OCI-LY3 (cell line): Measurements from ENCODE around the gene ZNF460.

Experiments
- H2AFZ ChIP-seq: fragments of 200-600, 300-600 bp; shearing (Covaris generic); 2 replicates; pipeline ENCODE4 v1.6.0; 2014; ENCODE audit warnings: antibody characterized with exemption, low read depth, low read length
- H3K27ac ChIP-seq: fragments of 200-600, 300-600 bp; sonication (generic); 2 replicates; pipeline ENCODE4 v1.5.1; 2014; ENCODE audit warnings: mild to moderate bottlenecking, low read length, moderate library complexity, mixed read lengths
- H3K27me3 ChIP-seq: fragments of 200-600, 300-600 bp; sonication (generic); 2 replicates; pipeline ENCODE4 v1.6.1; 2014; ENCODE audit warnings: low read depth, low read length, mixed read lengths
- H3K36me3 ChIP-seq: fragments of 200-600, 300-600 bp; sonication (generic); replicated peaks from 2 replicates; pipeline ENCODE3; 2014; ENCODE audit warnings: low read depth, low read length, mixed read lengths
- H3K4me1 ChIP-seq: fragments of 300-600, 200-600 bp; sonication (generic); 2 replicates; pipeline ENCODE4 v1.6.1; 2014; ENCODE audit warnings: low read length, mixed read lengths
- H3K4me2 ChIP-seq: fragments of 200-600, 300-600 bp; sonication (generic); 2 replicates; pipeline ENCODE4 v1.6.1; 2014; ENCODE audit warnings: low read length, mixed read lengths
- H3K4me3 ChIP-seq: fragments of 300-600, 200-600 bp; sonication (generic); 2 replicates; pipeline ENCODE4 v1.5.1; 2014; ENCODE audit warnings: antibody characterized with exemption, mild to moderate bottlenecking, low read length, moderate library complexity
- H3K79me2 ChIP-seq: fragments of 300-600, 200-600 bp; shearing (Covaris generic); 2 replicates; pipeline ENCODE4 v1.6.1; 2014; ENCODE audit warnings: mild to moderate bottlenecking, low read length, mixed read lengths
- H3K9ac ChIP-seq: fragments of 300-600, 200-600 bp; shearing (Covaris generic); 2 replicates; pipeline ENCODE4 v1.6.0; 2014; ENCODE audit warnings: mild to moderate bottlenecking, low read length, moderate library complexity
- H3K9me3 ChIP-seq: fragments of 200-600, 300-600 bp; shearing (Covaris generic); 2 replicates; pipeline ENCODE4 v1.6.1; 2014; ENCODE audit warnings: low read length, mixed read lengths; ENCODE audit not compliant: insufficient read depth
- H4K20me1 ChIP-seq: fragments of 200-600, 300-600 bp; sonication (generic); 2 replicates; pipeline ENCODE4 v1.6.1; 2016; ENCODE audit warnings: low read length, mixed read lengths; ENCODE audit not compliant: insufficient read depth
- CTCF ChIP-seq: fragments of 200-600, 300-600 bp; sonication (generic); IDR thresholded peaks from 2 replicates; pipeline ENCODE4 v1.5.1; 2014; ENCODE audit warnings: antibody characterized with exemption, low read length, low read depth
- EZH2phosphoT487 ChIP-seq: fragments of 200-600 bp; shearing (Covaris generic); IDR thresholded peaks from 2 replicates; pipeline ENCODE4 v1.6.1; 2018; ENCODE audit warnings: antibody characterized with exemption, mixed run types, low read depth

Gene ZNF460

GRCh38 chr19:57302727-57303401, 22.6 kb downstream of the ZNF460 start:
- peaks cover 60% of the 10 kb centered on the region for H3K79me2 ChIP-seq
- no peaks in the 10 kb centered on the region for H3K9me3 ChIP-seq
- H3K27me3 ChIP-seq: no peaks in the 10 kb centered on the region
- no peak overlapping the region for H2AFZ ChIP-seq
- H3K4me1 ChIP-seq: no peaks in the 10 kb centered on the region
- TF ChIP-seq EZH2phosphoT487 (no peak), CTCF (no peak)
- H4K20me1 ChIP-seq: peaks cover 52% of the 10 kb centered on the region
- H3K36me3 ChIP-seq: peaks cover 56% of the 10 kb centered on the region
- H3K9ac ChIP-seq: no peak overlapping the region
- H3K4me2 ChIP-seq: no peak overlapping the region
- H3K4me3 ChIP-seq: no peak overlapping the region
- no peak overlapping the region for H3K27ac ChIP-seq

- H4K20me1 ChIP-seq: peaks cover 58% of the 10 kb centered on the region
These were observed 24.8 kb downstream of the ZNF460 start for GRCh38 chr19:57305056-57305455.

GRCh38 chr19:57308514-57308913, 28.2 kb downstream of the ZNF460 start:
- no peak overlapping the region for H3K4me2 ChIP-seq
- no peak overlapping the region for H3K9ac ChIP-seq
- H3K4me1 ChIP-seq: no peaks in the 10 kb centered on the region
- H4K20me1 ChIP-seq: peaks cover 32% of the 10 kb centered on the region
- no peaks in the 10 kb centered on the region for H3K9me3 ChIP-seq
- no peaks in the 10 kb centered on the region for H3K27me3 ChIP-seq
- H3K79me2 ChIP-seq: peaks cover 8% of the 10 kb centered on the region
- H3K4me3 ChIP-seq: no peak overlapping the region
- no peak overlapping the region for H2AFZ ChIP-seq
- peaks cover 19% of the 10 kb centered on the region for H3K36me3 ChIP-seq
- no peak overlapping the region for H3K27ac ChIP-seq
- no peak for TF ChIP-seq EZH2phosphoT487
- no peak for TF ChIP-seq CTCF

More at GRCh38 chr19:57305056-57305455, 24.8 kb downstream of the ZNF460 start:
- Histone ChIP-seq H3K27me3 (no peaks in the 10 kb centered on the region), H3K4me3 (no peak overlapping the region), H3K9me3 (no peaks in the 10 kb centered on the region), H3K36me3 (peaks cover 50% of the 10 kb centered on the region), H3K79me2 (peaks cover 42% of the 10 kb centered on the region), H3K27ac (no peak overlapping the region), H3K4me2 (no peak overlapping the region), H3K4me1 (no peaks in the 10 kb centered on the region), H2AFZ (no peak overlapping the region), H3K9ac (no peak overlapping the region)
- TF ChIP-seq EZH2phosphoT487 (no peak), CTCF (no peak)

- H3K27ac ChIP-seq: no peak overlapping the region
- H3K36me3 ChIP-seq: peaks cover 8% of the 10 kb centered on the region
- no peak overlapping the region for H3K4me3 ChIP-seq
- peaks cover 2% of the 10 kb centered on the region; the same call in 1 of the 2 replicates for H3K27me3 ChIP-seq
- H2AFZ ChIP-seq: no peak overlapping the region
- H4K20me1 ChIP-seq: peaks cover 13% of the 10 kb centered on the region; the same call in 1 of the 2 replicates
- H3K4me1 ChIP-seq: no peaks in the 10 kb centered on the region
- TF ChIP-seq EZH2phosphoT487: no peak
- no peak for TF ChIP-seq CTCF
- H3K9me3 ChIP-seq: no peaks in the 10 kb centered on the region
- H3K9ac ChIP-seq: no peak overlapping the region
- no peaks in the 10 kb centered on the region for H3K79me2 ChIP-seq
- no peak overlapping the region for H3K4me2 ChIP-seq
These were observed 30.5 kb downstream of the ZNF460 start for GRCh38 chr19:57310792-57311191.
